ENCODE measurements around the gene LPAR5.

DNA sequence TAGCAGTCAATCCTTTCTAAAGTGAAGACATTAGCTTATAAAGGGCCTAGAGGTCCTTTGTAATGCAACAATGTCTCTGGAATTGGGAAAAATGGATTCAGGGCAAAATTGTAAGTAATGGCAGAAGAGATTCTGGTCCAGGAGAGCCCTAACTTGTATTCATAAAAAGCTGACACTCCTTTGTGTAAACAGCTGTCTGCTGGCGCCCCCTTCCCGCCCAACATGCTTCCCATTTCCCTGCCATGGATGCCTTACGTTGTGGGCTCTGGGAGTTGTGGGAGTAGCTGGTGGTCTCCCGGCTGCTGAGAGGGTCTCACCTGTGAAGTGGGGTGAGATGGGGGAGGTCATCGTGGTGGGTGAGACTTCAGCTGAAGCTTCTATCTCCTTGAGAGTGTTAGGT lies 9.1 kb upstream of the LPAR5 start:
- no peak for TF ChIP-seq RNF2 (IDR thresholded peaks at IDR 0.05; ENCODE audit: borderline replicate concordance, low read depth, low read length, missing control alignments, poor library complexity, severe bottlenecking)
- TF ChIP-seq CBX5 (IDR thresholded peaks at IDR 0.05; ENCODE audit: low read depth, low read length) = no peak
- TF ChIP-seq CREB1 (IDR thresholded peaks at IDR 0.05) = no peak
- no peak for TF ChIP-seq ZNF274 (IDR thresholded peaks at IDR 0.05; ENCODE audit: borderline replicate concordance, extremely low read depth, low read length)
- no peak for TF ChIP-seq NANOG (IDR thresholded peaks at IDR 0.05; ENCODE audit: insufficient read depth, low read depth, low read length, poor library complexity, severe bottlenecking)
- no peak for TF ChIP-seq POLR2AphosphoS5 (IDR thresholded peaks at IDR 0.05; ENCODE audit: low read depth, low read length)
- TF ChIP-seq CHD2 (IDR thresholded peaks at IDR 0.05; ENCODE audit: low read length) = no peak
- no peak for TF ChIP-seq EZH2 (IDR thresholded peaks at IDR 0.05; ENCODE audit: low read depth, low read length, severe bottlenecking)
- TF ChIP-seq, protein P1, sequence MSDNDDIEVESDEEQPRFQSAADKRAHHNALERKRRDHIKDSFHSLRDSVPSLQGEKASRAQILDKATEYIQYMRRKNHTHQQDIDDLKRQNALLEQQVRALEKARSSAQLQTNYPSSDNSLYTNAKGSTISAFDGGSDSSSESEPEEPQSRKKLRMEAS (IDR thresholded peaks at IDR 0.05) = no peak; the same call in 1 of the 2 replicates
- no peak for TF ChIP-seq POLR2A (IDR thresholded peaks at IDR 0.05; ENCODE audit: control extremely low read depth in 1 of 2, low read depth in 2 of 2, low read length in 2 of 2)

Measured in H1 (cell line).